NOMO-1 treated with dmso at 0.1 percent for 144 hours (cell line): Measurements from ENCODE around the gene PTPRT.

Source experiments
- DNase-seq: peaks from one replicate; lab custom pipeline; 2025; ENCODE audit not compliant: unreplicated experiment; lab: John Stamatoyannopoulos, UW

The PTPRT gene

DNA sequence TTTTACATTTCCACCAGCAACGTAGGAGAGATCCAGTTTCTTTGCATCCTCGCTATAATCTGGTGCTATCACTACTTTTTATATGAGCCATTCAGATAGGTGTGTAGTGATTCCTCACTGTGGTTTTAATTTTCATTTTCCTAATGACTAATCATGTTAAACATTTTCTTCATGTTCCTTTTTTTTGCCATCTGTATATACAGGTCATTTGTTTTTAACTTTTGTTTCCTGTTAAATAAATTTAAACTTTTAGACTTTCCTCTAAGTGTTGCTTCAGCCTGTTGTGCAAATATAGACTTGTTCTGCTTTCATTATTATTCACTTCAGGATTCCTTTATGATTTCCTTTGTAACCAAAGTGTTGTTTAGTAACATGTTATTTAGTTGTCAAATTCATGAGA is 697.4 kb downstream of the PTPRT start:
- no peak for DNase-seq

GRCh38 chr20:42485556-42485955 is 704.1 kb downstream of the PTPRT start:
- no peak for DNase-seq

GRCh38 chr20:42484790-42485375 is 704.8 kb downstream of the PTPRT start:
- DNase-seq = no peak

DNA sequence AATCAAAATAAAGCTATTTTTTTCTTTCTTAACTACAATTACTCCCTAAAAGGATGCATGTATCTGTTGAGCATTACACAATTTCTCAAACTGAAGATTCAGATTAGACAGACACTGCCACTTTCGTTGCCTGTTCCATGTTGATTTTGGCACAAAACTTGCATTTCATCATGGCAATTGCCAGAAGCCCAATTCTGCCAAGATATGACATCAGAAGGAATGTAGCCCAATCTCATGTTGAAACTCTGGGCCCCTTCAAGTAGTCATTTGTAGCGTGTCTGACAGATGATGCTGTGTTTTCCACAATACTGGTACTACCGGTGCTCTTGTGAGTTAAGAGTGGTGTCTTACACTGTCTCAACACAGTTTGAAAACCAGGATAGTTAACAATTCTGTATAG is 705.4 kb downstream of the PTPRT start:
- no peak for DNase-seq

- DNase-seq = no peak
These were observed 705.9 kb downstream of the PTPRT start for GRCh38 chr20:42483730-42484303.

DNA sequence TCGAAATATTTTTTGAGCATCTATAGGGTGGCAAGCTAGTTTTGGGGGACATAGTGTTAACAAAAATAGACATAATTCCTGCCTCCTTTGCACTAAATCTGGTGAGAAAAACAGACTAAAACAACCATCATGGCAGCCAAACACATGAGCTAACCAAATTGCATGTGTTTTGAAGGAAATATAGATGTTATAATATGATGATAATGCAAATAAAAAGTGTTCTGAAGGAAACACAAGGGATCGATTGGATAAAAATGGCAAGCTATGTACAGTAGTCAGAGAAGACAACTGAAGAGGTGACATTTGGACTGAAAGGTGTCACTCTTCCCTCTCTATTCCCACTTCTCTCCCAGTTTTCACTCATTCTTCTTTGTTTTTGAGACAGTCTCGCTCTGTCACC is 706.9 kb downstream of the PTPRT start:
- DNase-seq = no peak

GRCh38 chr20:42475773-42476172 is 713.9 kb downstream of the PTPRT start:
- DNase-seq = no peak

DNA sequence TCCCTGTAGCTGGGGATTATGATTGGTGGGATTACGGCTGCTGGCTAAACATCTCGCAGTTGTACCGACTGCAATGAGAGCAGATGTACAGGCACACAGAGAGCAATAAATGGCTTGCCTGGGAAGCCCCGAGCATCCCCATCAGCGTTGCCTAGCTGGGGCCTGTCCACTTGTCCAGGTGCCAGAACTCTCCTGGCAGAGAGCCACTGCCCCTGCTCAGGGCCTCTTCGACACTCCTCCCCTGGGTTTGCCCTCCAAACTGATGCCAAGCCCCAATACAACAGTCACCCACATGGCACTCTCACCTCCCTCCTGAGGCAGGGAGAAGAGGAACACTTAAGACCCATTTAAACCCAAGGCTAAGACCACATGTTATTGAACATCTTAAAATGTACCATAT is 715.1 kb downstream of the PTPRT start:
- no peak for DNase-seq

DNA sequence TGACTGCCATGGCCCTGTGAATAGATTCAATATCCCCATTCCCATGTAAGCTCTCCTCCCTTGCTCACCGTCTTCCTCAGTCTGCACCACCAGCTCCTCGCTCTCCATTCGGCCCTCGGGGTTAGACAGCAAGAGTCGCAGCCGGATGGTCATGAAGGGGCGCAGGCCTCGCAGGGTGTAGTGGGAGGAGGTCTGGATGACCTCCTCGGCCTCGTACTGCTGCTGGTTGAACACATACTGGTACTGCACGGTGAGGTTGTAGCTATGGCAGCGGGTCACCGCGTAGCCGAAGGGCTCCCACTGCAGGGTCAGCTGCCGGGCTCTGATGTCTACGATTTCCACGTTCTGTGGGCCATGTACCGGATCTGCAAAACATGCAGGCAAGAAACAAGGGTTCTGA is 717.5 kb downstream of the PTPRT start:
- DNase-seq = no peak

GRCh38 chr20:42461965-42462593 is 727.6 kb downstream of the PTPRT start:
- DNase-seq = no peak

DNA sequence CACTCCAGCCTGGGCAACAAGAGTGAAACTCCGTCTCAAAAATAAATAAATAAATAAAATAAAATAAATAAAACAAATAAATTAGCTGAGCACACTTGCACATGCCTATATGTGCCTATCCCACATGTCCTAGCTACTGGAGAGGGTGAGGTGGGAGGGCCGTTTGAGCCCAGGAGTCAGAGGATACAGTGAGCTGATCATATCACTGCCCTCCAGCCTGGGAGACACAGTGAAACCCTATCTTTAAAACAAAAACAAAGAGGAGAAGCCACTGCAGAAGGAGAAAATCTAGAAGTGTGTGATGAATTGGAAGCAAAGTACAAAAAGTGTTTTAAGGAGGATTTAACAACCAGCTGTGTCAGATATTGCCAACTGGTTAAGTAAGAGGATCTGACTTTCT is 728.4 kb downstream of the PTPRT start:
- DNase-seq = no peak

GRCh38 chr20:42447270-42447669 is 742.4 kb downstream of the PTPRT start:
- DNase-seq = no peak

- no peak for DNase-seq
These were observed 744.9 kb downstream of the PTPRT start for GRCh38 chr20:42444799-42445198.

DNA sequence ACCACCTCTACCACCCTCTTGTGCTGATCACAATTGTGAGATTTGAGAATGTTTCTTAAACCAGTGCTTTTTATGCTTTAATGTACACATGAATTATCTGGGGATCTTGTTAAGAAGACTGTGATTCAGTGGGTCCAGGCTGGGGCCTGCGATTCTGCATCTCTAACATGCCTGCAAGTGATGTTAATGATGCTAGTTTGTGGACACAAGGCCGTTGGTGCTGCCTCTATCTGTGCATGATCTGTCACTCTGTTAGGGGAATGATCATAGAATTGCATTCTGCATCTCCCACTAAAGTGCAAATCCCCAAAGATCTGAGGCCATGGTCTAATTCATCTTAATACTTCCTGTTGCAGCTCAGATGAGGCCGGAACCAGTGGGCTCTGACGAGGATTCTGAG is 746.5 kb downstream of the PTPRT start:
- no peak for DNase-seq

DNA sequence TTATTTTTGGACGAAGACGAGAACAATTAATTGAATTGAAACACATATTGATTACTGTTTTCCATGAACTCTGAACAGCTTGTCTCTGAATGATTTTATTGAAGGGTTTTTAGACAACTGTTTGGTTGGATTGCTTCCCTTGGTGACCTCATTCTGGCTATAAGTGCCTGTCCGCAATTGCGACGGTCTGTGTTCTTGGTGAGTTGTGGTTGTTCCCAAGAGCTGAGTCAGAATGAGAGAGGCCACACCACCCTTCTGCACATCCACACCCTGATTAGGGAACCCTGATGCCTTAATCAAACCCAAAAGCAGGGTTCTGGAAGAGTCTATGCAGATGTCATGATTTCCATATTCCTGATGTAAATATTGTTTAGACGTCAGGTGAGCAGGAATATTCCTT is 747.0 kb downstream of the PTPRT start:
- no peak for DNase-seq

DNA sequence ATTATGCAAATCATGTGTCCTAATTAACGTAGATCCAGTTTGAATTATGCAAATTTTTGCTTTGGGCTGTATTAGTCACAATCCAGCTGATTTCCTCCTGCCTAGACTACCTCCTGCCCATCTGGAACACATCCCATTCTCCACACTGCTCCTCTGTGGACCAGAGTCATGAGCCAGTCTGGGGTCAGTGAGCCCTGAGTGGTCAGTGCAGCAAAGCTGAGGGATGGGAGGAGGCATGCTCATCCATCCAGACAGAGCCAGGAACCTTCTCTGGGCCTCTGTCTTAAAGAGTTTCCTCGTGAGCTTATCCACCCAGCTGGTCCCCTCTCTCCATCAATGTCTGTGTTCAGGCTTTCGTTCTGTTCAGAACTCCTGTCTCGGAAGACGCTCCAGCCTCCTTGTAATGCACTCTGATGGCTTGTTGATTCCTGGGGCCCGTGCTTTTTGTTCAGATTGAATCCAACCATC is 747.8 kb downstream of the PTPRT start:
- DNase-seq = no peak

GRCh38 chr20:42441196-42441863 is 748.4 kb downstream of the PTPRT start:
- no peak for DNase-seq

GRCh38 chr20:42435230-42435629 is 754.5 kb downstream of the PTPRT start:
- peak; percentile 14 for DNase-seq

GRCh38 chr20:42432496-42433334 is 757.0 kb downstream of the PTPRT start:
- DNase-seq = no peak

GRCh38 chr20:42430598-42430997 is 759.1 kb downstream of the PTPRT start:
- DNase-seq = no peak

DNA sequence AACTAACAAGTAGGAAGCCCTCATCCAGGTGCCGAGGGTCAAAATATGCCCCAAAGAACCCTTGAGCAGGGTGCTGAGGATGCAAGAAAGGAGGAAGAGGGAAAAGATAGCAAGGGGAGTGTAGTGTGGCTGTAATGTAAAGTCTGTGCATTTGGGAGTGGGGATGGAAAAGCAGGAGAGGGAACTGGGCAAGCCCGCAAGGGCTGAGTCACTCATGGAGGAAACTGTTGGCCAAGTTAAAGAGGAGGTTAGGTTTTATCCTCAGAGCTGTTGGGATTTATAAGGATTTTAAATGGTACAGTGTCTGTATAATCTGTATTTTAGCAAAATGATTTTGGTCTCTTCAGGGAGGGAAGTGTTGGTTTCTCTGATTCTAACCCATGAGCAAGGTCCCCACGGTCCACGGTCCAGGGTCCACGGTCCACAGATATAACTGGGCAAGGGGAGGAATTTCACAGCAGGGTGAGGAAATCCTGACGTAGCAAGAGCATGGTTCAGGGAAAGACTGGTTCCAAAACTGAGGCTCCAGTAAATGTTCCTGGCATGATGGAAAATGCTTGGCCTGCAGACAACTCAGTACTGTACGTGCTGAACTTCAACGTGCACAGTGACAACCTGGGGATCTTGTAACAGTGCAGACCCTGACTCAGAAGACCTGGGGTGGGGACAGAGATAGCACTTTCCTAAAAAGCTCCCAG is 759.8 kb downstream of the PTPRT start:
- DNase-seq = no peak
